Ovary (tissue), 9 donors: ENCODE data around the gene METAP1. TPM values are rescaled to one million over a fixed set of nuclear protein-coding genes. Genes with fewer than 3 reads are reported as not detected.
"Not testable (repeated sequence)": the region's sequence is repeated elsewhere in the genome, so short reads cannot be mapped to it uniquely, and the experiment has no call there.

Source experiments
- DNase-seq, 5 donors: peaks; one replicate each; pipeline ENCODE4 v3.0.0-alpha.2; 2019 to 2020
- H3K27ac ChIP-seq, 2 donors: fragments of 200-600 bp; one replicate each; pipeline versions ENCODE4 v1.5.1 to v1.8.0; 2019 to 2022
- H3K27me3 ChIP-seq: fragments of 200-600 bp; one replicate; pipeline ENCODE4 v1.8.0; 2022
- H3K36me3 ChIP-seq: fragments of 200-600 bp; sonication (generic); one replicate; pipeline ENCODE4 v1.5.1; 2019
- H3K4me1 ChIP-seq: one replicate; pipeline ENCODE4 v1.8.1; 2013; ENCODE audit warnings: mild to moderate bottlenecking, moderate library complexity; ENCODE audit not compliant: insufficient read depth
- H3K4me3 ChIP-seq: fragments of 200-600 bp; sonication (generic); one replicate; pipeline ENCODE4 v1.5.1; 2017
- H3K9me3 ChIP-seq, 2 donors: fragments of 200-600 bp in 1 of 2; sonication (generic) in 1 of 2; one replicate each; pipeline versions ENCODE4 v1.5.1 to v1.8.1; 2013 to 2019; ENCODE audit warnings: mild to moderate bottlenecking in 1 of 2, moderate library complexity in 1 of 2
- CTCF ChIP-seq, 3 donors: fragments of 450-650 bp in 2 of 3; fragments of 200-600 bp in 1 of 3; IDR thresholded peaks; one replicate each; pipeline versions ENCODE4 v1.5.1 to v1.8.0; 2016 to 2022; ENCODE audit warnings: antibody characterized with exemption in 3 of 3, mild to moderate bottlenecking in 1 of 3
- EP300 ChIP-seq: sonication (generic); formaldehyde crosslinking; IDR thresholded peaks from one replicate; pipeline ENCODE4 v1.6.1; 2017; ENCODE audit warnings: antibody characterized with exemption
- POLR2A ChIP-seq: fragments of 450-650 bp; IDR thresholded peaks from one replicate; pipeline ENCODE4 v1.6.1; 2017; ENCODE audit warnings: antibody characterized with exemption, mild to moderate bottlenecking, moderate library complexity
- WGBS, 3 donors: extraction: QIAGEN DNeasy Blood & Tissue Kit in 1 of 3; methylation state at CpG; one replicate each; pipeline versions ENCODE4 v1.1.5 to v1.1.7; 2013 to 2017; 5-methylcytosine and 5-hydroxymethylcytosine counted together
- intact Hi-C, 4 donors: fragments of 100-400 bp; cut with DNase I; formaldehyde crosslinking; loops; one replicate each; pipeline versions ENCODE4 v1.11.0 to v1.15.1; 2022 to 2023
- polyA plus RNA-seq, 2 donors: library from polyadenylated mRNA; stranded (reverse); fragments of 200-250 nt in 1 of 2; fragments of 350-450 nt in 1 of 2; fragmentation: Illumina TruSeq in 1 of 2; extraction: RNeasy Lipid Tissue Mini Kit (QIAGEN cat#74804) in 1 of 2; gene quantifications; one replicate each; pipeline ENCODE4 v1.2.3, GENCODE V29; 2013 to 2014
- total RNA-seq, 7 donors: library from RNA; depleted of rRNA in 2 of 7; stranded (reverse); fragments of >200 nt in 2 of 7; fragmentation: NEBNext Ultra II Directional in 3 of 7; extraction: Animal tissue kit (Norgen Biotek cat#: 25700) in 3 of 7; gene quantifications; one replicate each; pipeline versions ENCODE4 v1.1.0 to v1.2.4, GENCODE V29; 2016 to 2023
- donor health status: DM: no; HTN: no; CAD: no; lungs with moderate emphysema.
- donor health status: DM: no; HTN: no; CAD: no.
- donor health status: Bipolar disorder and iron deficiency.
- donor health status: DM: yes; HTN: yes; CAD: no.
- donor health status: DM: no; HTN: no; CAD: no.
- donor health status: DM: yes; HTN: yes; CAD: no.

The METAP1 gene
- total and polyA plus RNA-seq, 9 donors = 16.1 to 38.6 (median 25.4) TPM

- H3K27me3 ChIP-seq = no peaks in the 10 kb centered on the region
- WGBS, 3 donors = 24 to 27% (median 25%) methylated on average over 2 of the region's 2 CpGs
- DNase-seq = no peak
- H3K4me3 ChIP-seq = no peak overlapping the region
- H3K36me3 ChIP-seq = no peaks in the 10 kb centered on the region
- no peaks in the 10 kb centered on the region for H3K9me3 ChIP-seq
- peaks cover 6% of the 10 kb centered on the region for H3K4me1 ChIP-seq
- TF ChIP-seq POLR2A (no peak), EP300 (no peak)
- H3K27ac ChIP-seq = no peak overlapping the region
- intact Hi-C loops = no loop called here
Observed at GRCh38 chr4:99091216-99091575, 95.7 kb downstream of the METAP1 start.

GRCh38 chr4:99091841-99092240, 96.3 kb downstream of the METAP1 start:
- H3K9me3 ChIP-seq, H3K27ac ChIP-seq, DNase-seq, H3K4me3 ChIP-seq, intact Hi-C loops, H3K4me1 ChIP-seq, H3K27me3 ChIP-seq, H3K36me3 ChIP-seq: not testable (repeated sequence)
- 86 to 92% (median 87%) methylated on average over 2 of the region's 2 CpGs for WGBS, 3 donors

GRCh38 chr4:99099311-99099710, 103.8 kb downstream of the METAP1 start:
- no peaks in the 10 kb centered on the region for H3K36me3 ChIP-seq
- H3K27ac ChIP-seq = no peak overlapping the region
- no peak overlapping the region for H3K4me3 ChIP-seq
- intact Hi-C loops = no loop called here
- H3K4me1 ChIP-seq = no peaks in the 10 kb centered on the region
- no peaks in the 10 kb centered on the region for H3K27me3 ChIP-seq
- no peak for DNase-seq
- no peaks in the 10 kb centered on the region for H3K9me3 ChIP-seq
- WGBS, 3 donors = 85 to 89% (median 89%) methylated on average over 12 of the region's 12 CpGs
- TF ChIP-seq CTCF (IDR thresholded peaks at IDR 0.05) = no peak
- no peak for TF ChIP-seq POLR2A
- no peak for TF ChIP-seq EP300

GRCh38 chr4:99099814-99100213, 104.3 kb downstream of the METAP1 start:
- H3K9me3 ChIP-seq, H3K4me1 ChIP-seq, H3K27ac ChIP-seq, H3K36me3 ChIP-seq, H3K4me3 ChIP-seq, H3K27me3 ChIP-seq, DNase-seq, intact Hi-C loops: not testable (repeated sequence)
- 77 to 90% (median 77%) methylated on average over 5 of the region's 5 CpGs for WGBS, 3 donors

GRCh38 chr4:99100876-99101275, 105.4 kb downstream of the METAP1 start:
- no peak overlapping the region for H3K27ac ChIP-seq
- H3K9me3 ChIP-seq = no peaks in the 10 kb centered on the region
- WGBS, 3 donors = 86 to 96% (median 89%) methylated on average over 1 of the region's 1 CpG
- no peaks in the 10 kb centered on the region for H3K27me3 ChIP-seq
- H3K4me3 ChIP-seq = no peak overlapping the region
- TF ChIP-seq POLR2A (no peak), CTCF (IDR thresholded peaks at IDR 0.05) (no peak), EP300 (no peak)
- intact Hi-C loops = no loop called here
- H3K36me3 ChIP-seq = no peaks in the 10 kb centered on the region
- no peaks in the 10 kb centered on the region for H3K4me1 ChIP-seq
- DNase-seq = no peak

GRCh38 chr4:99102634-99103033, 107.1 kb downstream of the METAP1 start:
- Histone ChIP-seq H3K36me3 (no peaks in the 10 kb centered on the region), H3K4me3 (no peak overlapping the region), H3K9me3 (no peaks in the 10 kb centered on the region), H3K4me1 (no peaks in the 10 kb centered on the region), H3K27ac (no peak overlapping the region), H3K27me3 (no peaks in the 10 kb centered on the region)
- DNase-seq = no peak
- TF ChIP-seq EP300 (no peak), CTCF (IDR thresholded peaks at IDR 0.05) (no peak), POLR2A (no peak)
- intact Hi-C loops = no loop called here
- WGBS, 3 donors = 92 to 100% (median 99%) methylated on average over 2 of the region's 2 CpGs
